Measurements from ENCODE around the gene LEMD2. TPM values are rescaled to one million over a fixed set of nuclear protein-coding genes. Genes with fewer than 3 reads are reported as not detected.

The LEMD2 gene
- 73.7 and 88.0 TPM in 2 replicates for total RNA-seq

- CTCF ChIA-PET = interaction anchor here (0.8 to 2.2 kb wide), 3 partner anchors 18 to 239 kb away, joined by 3 to 6 read pairs (median 3); no protein-coding TSS in a partner anchor
- Mint-ChIP-seq H3K27ac (peak within 1 kb of the TSS; percentile 94), H3K36me3 (ENCODE audit: low read depth) (peaks cover 22% of the 10 kb centered on the region), H3K4me3 (peak within 1 kb of the TSS; percentile 94), H3K9me3 (no peaks in the 10 kb centered on the region), H3K27me3 (no peaks in the 10 kb centered on the region), H3K4me1 (peaks cover 46% of the 10 kb centered on the region)
- peak; percentile 92 for ATAC-seq (ENCODE audit: low read depth)
- TF ChIP-seq CTCF (IDR thresholded peaks at IDR 0.05) = no peak
- POLR2A ChIA-PET = interaction anchor here (0.9 to 1.3 kb wide), 3 partner anchors 196 to 394 kb away, joined by 3 to 4 read pairs (median 3); no protein-coding TSS in a partner anchor
- intact Hi-C loops (cut with micrococcal nuclease) = loop anchor here (1.0 to 5.0 kb wide), 6 partner anchors 18 to 1678 kb away; partner anchors contain the start of genes RPL10A, RPS10, RPS18 and UQCC2
- peak; percentile 96 for DNase-seq
Observed at GRCh38 chr6:33788694-33789549, at the start of gene LEMD2. Gene LEMD2, minus strand, starts transcription at chr6:33789130. Its CDS starts 14 bp downstream, at chr6:33789116.

- POLR2A ChIA-PET = no interaction called here
- Mint-ChIP-seq H3K27me3 (peaks cover 20% of the 10 kb centered on the region), H3K36me3 (ENCODE audit: low read depth) (no peaks in the 10 kb centered on the region), H3K4me3 (no peak overlapping the region), H3K27ac (no peak overlapping the region), H3K4me1 (peaks cover 3% of the 10 kb centered on the region), H3K9me3 (peaks cover 4% of the 10 kb centered on the region)
- intact Hi-C loops (cut with micrococcal nuclease) = no loop called here
- DNase-seq = no peak
- ATAC-seq (ENCODE audit: low read depth) = no peak
- no peak for TF ChIP-seq CTCF (IDR thresholded peaks at IDR 0.05)
- CTCF ChIA-PET = no interaction called here
Observed at GRCh38 chr6:33837971-33838665, 49.2 kb upstream of the LEMD2 start.

GRCh38 chr6:33836806-33837469, 48.0 kb upstream of the LEMD2 start:
- H3K27ac Mint-ChIP-seq = no peak overlapping the region
- ATAC-seq (ENCODE audit: low read depth) (no peak), DNase-seq (no peak)
- POLR2A ChIA-PET = no interaction called here
- peaks cover 19% of the 10 kb centered on the region for H3K27me3 Mint-ChIP-seq
- intact Hi-C loops (cut with micrococcal nuclease) = no loop called here
- no peaks in the 10 kb centered on the region for H3K36me3 Mint-ChIP-seq (ENCODE audit: low read depth)
- peaks cover 3% of the 10 kb centered on the region for H3K4me1 Mint-ChIP-seq
- CTCF ChIA-PET = no interaction called here
- H3K9me3 Mint-ChIP-seq = peaks cover 4% of the 10 kb centered on the region
- H3K4me3 Mint-ChIP-seq = no peak overlapping the region
- no peak for TF ChIP-seq CTCF (IDR thresholded peaks at IDR 0.05)

- intact Hi-C loops (cut with micrococcal nuclease) = no loop called here
- Mint-ChIP-seq H3K4me3 (no peak overlapping the region), H3K27me3 (peaks cover 30% of the 10 kb centered on the region), H3K27ac (no peak overlapping the region), H3K36me3 (ENCODE audit: low read depth) (no peaks in the 10 kb centered on the region), H3K9me3 (peaks cover 4% of the 10 kb centered on the region), H3K4me1 (no peaks in the 10 kb centered on the region)
- DNase-seq (no peak), ATAC-seq (ENCODE audit: low read depth) (no peak)
- CTCF ChIA-PET = no interaction called here
- POLR2A ChIA-PET = no interaction called here
- no peak for TF ChIP-seq CTCF (IDR thresholded peaks at IDR 0.05)
Observed at GRCh38 chr6:33834401-33835392, 45.8 kb upstream of the LEMD2 start.

Data from activated B cell treated with CpG ODN at 0.5 μM for 24 hours (primary cell).